ENCODE data around the gene IDUA. TPM values are rescaled to one million over a fixed set of nuclear protein-coding genes. Genes with fewer than 3 reads are reported as not detected.

Gene IDUA
- total and polyA plus RNA-seq, 10 of the 15 experiments (the other 5 are each of a cell fraction or from before 2014, with no cell fraction given): 0.05 to 7.6 (median 1.4) TPM; not detected in 1

DNA sequence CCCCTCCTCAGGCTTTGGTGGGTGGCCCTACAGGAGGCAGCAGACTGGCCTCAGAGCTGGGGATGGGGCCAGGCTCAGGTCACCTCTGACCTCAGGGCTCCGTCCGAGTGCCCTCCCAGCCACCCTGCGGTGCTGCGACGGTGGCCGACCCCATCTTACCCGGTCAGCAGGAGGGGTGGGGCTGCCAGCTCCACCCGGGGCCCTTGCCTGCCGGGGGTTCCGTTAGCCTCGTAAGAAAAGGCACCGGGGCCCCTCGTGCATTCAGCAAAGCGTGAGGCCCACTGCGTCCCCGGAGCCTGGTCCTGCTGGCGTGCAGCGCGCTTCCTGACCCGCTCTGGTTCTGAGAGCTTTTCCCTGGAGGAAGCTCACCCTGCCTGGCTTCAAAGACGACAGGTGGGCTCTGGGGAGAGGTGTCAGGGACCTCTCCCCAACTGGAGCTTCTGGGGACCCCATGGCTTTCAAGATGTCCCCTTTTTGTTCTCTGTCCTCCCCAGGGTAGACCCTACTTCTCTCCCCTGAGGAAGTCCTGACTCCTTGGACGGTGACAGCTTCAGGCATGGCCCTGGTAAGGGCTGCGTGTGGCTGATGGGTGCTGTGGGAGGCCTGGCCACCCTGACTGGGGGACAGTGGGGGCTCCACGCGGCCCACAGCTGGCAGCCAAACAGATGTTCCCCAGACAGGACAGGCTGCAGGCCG lies 40.5 kb downstream of the IDUA start:
- ChIA-PET RAD21 (ENCODE audit: unreplicated experiment) (no interaction called here), SMC1A (ENCODE audit: uncharacterized antibody, unreplicated experiment) (no interaction called here), POLR2A (no interaction called here), CTCF (no interaction called here)
- WGBS (ENCODE audit: insufficient coverage, insufficient replicate concordance, low lambda C conversion rate, missing lambda C conversion rate): 67% methylated on average over 26 of the region's 26 CpGs
- intact Hi-C loops (cut with micrococcal nuclease; ENCODE audit: unreplicated experiment) (loop anchor here (5.0 kb wide), 1 partner anchor 335 kb away; no protein-coding TSS in a partner anchor), in situ Hi-C loops (cut with MboI) (no loop called here)
- no peak for TF ChIP-seq BHLHE40 (IDR thresholded peaks at IDR 0.05; ENCODE audit: borderline replicate concordance in 1 of 2, low read depth in 2 of 2, low read length in 1 of 2)
- TF ChIP-seq POLR2A (IDR thresholded peaks at IDR 0.05; ENCODE audit: low read depth, low read length): 0 out of 2 replicates have a peak, but pooled peaks have one; percentile 4
- TF ChIP-seq CHD4 (IDR thresholded peaks at IDR 0.05): no peak
- H3K4me3 ChIP-seq: no peak overlapping the region
- no peaks in the 10 kb centered on the region for H3K27me3 ChIP-seq (replicated peaks in 1 of 2; ENCODE audit: control insufficient read depth in 2 of 2, insufficient read depth in 2 of 2, low read length in 1 of 2)
- H3K4me1 ChIP-seq (ENCODE audit: control insufficient read depth, insufficient read depth, low read length): peaks cover 6% of the 10 kb centered on the region
- H3K79me2 ChIP-seq (ENCODE audit: control insufficient read depth, insufficient read depth, low read length): no peaks in the 10 kb centered on the region
- no peaks in the 10 kb centered on the region for H4K20me1 ChIP-seq (ENCODE audit: control insufficient read depth, insufficient read depth)
- H3K27ac ChIP-seq (ENCODE audit: control insufficient read depth, insufficient read depth): no peak overlapping the region
- ATAC-seq (no peak), FAIRE-seq (no peak), DNase-seq (ENCODE audit: low read depth, low spot score) (no peak)
- no peak overlapping the region for H3K4me2 ChIP-seq (ENCODE audit: control insufficient read depth, insufficient read depth)
- H3K36me3 ChIP-seq (ENCODE audit: control insufficient read depth in 2 of 2, insufficient read depth in 2 of 2, low read length in 1 of 2): no peaks in the 10 kb centered on the region
- H3K9ac ChIP-seq (ENCODE audit: control insufficient read depth, insufficient read depth, low read length): no peak overlapping the region
- no TSS peak for BruUV-seq (replicated peaks)
- H3K9me3 ChIP-seq (replicated peaks; ENCODE audit: control insufficient read depth, insufficient read depth, low read length): no peaks in the 10 kb centered on the region
- H2AFZ ChIP-seq (ENCODE audit: control insufficient read depth, low read depth, low read length): no peak overlapping the region

GRCh38 chr4:1027915-1028238 lies 41.0 kb downstream of the IDUA start:
- Histone ChIP-seq H3K9ac (ENCODE audit: control insufficient read depth, insufficient read depth, low read length) (no peak overlapping the region), H3K27ac (ENCODE audit: control insufficient read depth, insufficient read depth) (no peak overlapping the region), H3K4me1 (ENCODE audit: control insufficient read depth, insufficient read depth, low read length) (peaks cover 6% of the 10 kb centered on the region), H4K20me1 (ENCODE audit: control insufficient read depth, insufficient read depth) (no peaks in the 10 kb centered on the region), H3K36me3 (ENCODE audit: control insufficient read depth in 2 of 2, insufficient read depth in 2 of 2, low read length in 1 of 2) (no peaks in the 10 kb centered on the region), H3K27me3 (replicated peaks in 1 of 2; ENCODE audit: control insufficient read depth in 2 of 2, insufficient read depth in 2 of 2, low read length in 1 of 2) (no peaks in the 10 kb centered on the region), H3K9me3 (replicated peaks; ENCODE audit: control insufficient read depth, insufficient read depth, low read length) (no peaks in the 10 kb centered on the region), H3K4me2 (ENCODE audit: control insufficient read depth, insufficient read depth) (no peak overlapping the region), H3K4me3 (no peak overlapping the region), H3K79me2 (ENCODE audit: control insufficient read depth, insufficient read depth, low read length) (no peaks in the 10 kb centered on the region), H2AFZ (ENCODE audit: control insufficient read depth, low read depth, low read length) (no peak overlapping the region)
- DNase-seq (ENCODE audit: low read depth, low spot score) (no peak), ATAC-seq (no peak), FAIRE-seq (no peak)
- POLR2A ChIA-PET: no interaction called here
- WGBS (ENCODE audit: insufficient coverage, insufficient replicate concordance, low lambda C conversion rate, missing lambda C conversion rate): 51% methylated on average over 9 of the region's 9 CpGs
- CTCF ChIA-PET: no interaction called here
- BruUV-seq (replicated peaks): no TSS peak
- no peak for TF ChIP-seq BMI1 (IDR thresholded peaks at IDR 0.05; ENCODE audit: borderline replicate concordance)
- peak; percentile 1; the same call in 1 of the 2 replicates for TF ChIP-seq POLR2A (IDR thresholded peaks at IDR 0.05; ENCODE audit: low read depth, low read length)
- SMC1A ChIA-PET (ENCODE audit: uncharacterized antibody, unreplicated experiment): no interaction called here
- RAD21 ChIA-PET (ENCODE audit: unreplicated experiment): no interaction called here
- in situ Hi-C loops (cut with MboI) (no loop called here), intact Hi-C loops (cut with micrococcal nuclease; ENCODE audit: unreplicated experiment) (loop anchor here (5.0 kb wide), 1 partner anchor 334 kb away; no protein-coding TSS in a partner anchor)

Measured in GM12878 (cell line).